ENCODE data around the gene LEFTY2. TPM values are rescaled to one million over a fixed set of nuclear protein-coding genes. Genes with fewer than 3 reads are reported as not detected.

Gene LEFTY2
- polyA plus RNA-seq, 2 of the 4 experiments (the other 2 are of a cell fraction), result not detected

- ChIA-PET POLR2A (interaction anchor here (1.5 kb wide), 1 partner anchor 27 kb away, joined by 5 read pairs; the partner anchor contains the start of gene PYCR2), CTCF (interaction anchor here (0.6 to 4.1 kb wide), 4 partner anchors 11 to 475 kb away, joined by 3 to 26 read pairs (median 3); no protein-coding TSS in a partner anchor)
- Histone ChIP-seq H3K27ac (no peak overlapping the region), H3K4me3 (no peak overlapping the region), H3K4me2 (no peak overlapping the region), H3K4me1 (no peaks in the 10 kb centered on the region), H3K9me3 (no peaks in the 10 kb centered on the region)
- no peak for DNase-seq (ENCODE audit: low read depth in 1 of 2, low spot score in 1 of 2)
- FAIRE-seq, result no peak
- TF ChIP-seq CTCF (IDR thresholded peaks at IDR 0.05), result no peak
- TF ChIP-seq RCOR1 (IDR thresholded peaks at IDR 0.05; ENCODE audit: low read depth, low read length), result no peak
- no peak for TF ChIP-seq RFX5 (IDR thresholded peaks at IDR 0.05)
- TF ChIP-seq CEBPB (IDR thresholded peaks at IDR 0.05), result no peak
- ATAC-seq, result peak; percentile 46 to 60; a peak in 2 of 6 replicates
- WGBS (ENCODE audit: missing lambda C conversion rate), result 74% methylated on average over 9 of the region's 9 CpGs
Observed at GRCh38 chr1:225950905-225951497, 10.0 kb upstream of the LEFTY2 start.

- no peak overlapping the region for H3K27ac ChIP-seq
- ATAC-seq (no peak), FAIRE-seq (no peak), DNase-seq (ENCODE audit: low read depth in 1 of 2, low spot score in 1 of 2) (no peak)
- ChIA-PET CTCF (interaction anchor here (1.0 to 4.1 kb wide), 4 partner anchors 10 to 474 kb away, joined by 3 to 26 read pairs (median 4); no protein-coding TSS in a partner anchor), POLR2A (interaction anchor here (1.2 kb wide), 1 partner anchor 113 kb away, joined by 4 read pairs; the partner anchor contains the start of gene H3-3A)
- no peaks in the 10 kb centered on the region for H3K9me3 ChIP-seq
- WGBS (ENCODE audit: missing lambda C conversion rate), result 78% methylated on average over 6 of the region's 6 CpGs
- H3K4me3 ChIP-seq, result no peak overlapping the region
- H3K4me2 ChIP-seq, result no peak overlapping the region
- H3K4me1 ChIP-seq, result no peaks in the 10 kb centered on the region
- TF ChIP-seq REST (IDR thresholded peaks at IDR 0.05) (no peak), MAX (IDR thresholded peaks at IDR 0.05) (no peak), SREBF2 (IDR thresholded peaks at IDR 0.05) (no peak), EHF (CRISPR knock-in tag; IDR thresholded peaks at IDR 0.05) (no peak), E2F6 (IDR thresholded peaks at IDR 0.05; ENCODE audit: borderline replicate concordance, low read depth) (no peak), PHF8 (IDR thresholded peaks at IDR 0.05; ENCODE audit: borderline replicate concordance, low read depth) (no peak), FOXS1 (CRISPR knock-in tag; IDR thresholded peaks at IDR 0.05) (no peak), HEYL (CRISPR knock-in tag; IDR thresholded peaks at IDR 0.05) (no peak), NFE2L2 (conservative IDR thresholded peaks at IDR 0.05; ENCODE audit: low read length) (no peak), POLR2AphosphoS2 (conservative IDR thresholded peaks at IDR 0.05; ENCODE audit: low read length) (no peak), RCOR1 (IDR thresholded peaks at IDR 0.05; ENCODE audit: low read depth, low read length) (no peak)
- TF ChIP-seq, protein P1, sequence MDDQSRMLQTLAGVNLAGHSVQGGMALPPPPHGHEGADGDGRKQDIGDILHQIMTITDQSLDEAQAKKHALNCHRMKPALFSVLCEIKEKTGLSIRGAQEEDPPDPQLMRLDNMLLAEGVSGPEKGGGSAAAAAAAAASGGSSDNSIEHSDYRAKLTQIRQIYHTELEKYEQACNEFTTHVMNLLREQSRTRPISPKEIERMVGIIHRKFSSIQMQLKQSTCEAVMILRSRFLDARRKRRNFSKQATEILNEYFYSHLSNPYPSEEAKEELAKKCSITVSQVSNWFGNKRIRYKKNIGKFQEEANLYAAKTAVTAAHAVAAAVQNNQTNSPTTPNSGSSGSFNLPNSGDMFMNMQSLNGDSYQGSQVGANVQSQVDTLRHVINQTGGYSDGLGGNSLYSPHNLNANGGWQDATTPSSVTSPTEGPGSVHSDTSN (IDR thresholded peaks at IDR 0.05), result no peak
- TF ChIP-seq, protein P2, sequence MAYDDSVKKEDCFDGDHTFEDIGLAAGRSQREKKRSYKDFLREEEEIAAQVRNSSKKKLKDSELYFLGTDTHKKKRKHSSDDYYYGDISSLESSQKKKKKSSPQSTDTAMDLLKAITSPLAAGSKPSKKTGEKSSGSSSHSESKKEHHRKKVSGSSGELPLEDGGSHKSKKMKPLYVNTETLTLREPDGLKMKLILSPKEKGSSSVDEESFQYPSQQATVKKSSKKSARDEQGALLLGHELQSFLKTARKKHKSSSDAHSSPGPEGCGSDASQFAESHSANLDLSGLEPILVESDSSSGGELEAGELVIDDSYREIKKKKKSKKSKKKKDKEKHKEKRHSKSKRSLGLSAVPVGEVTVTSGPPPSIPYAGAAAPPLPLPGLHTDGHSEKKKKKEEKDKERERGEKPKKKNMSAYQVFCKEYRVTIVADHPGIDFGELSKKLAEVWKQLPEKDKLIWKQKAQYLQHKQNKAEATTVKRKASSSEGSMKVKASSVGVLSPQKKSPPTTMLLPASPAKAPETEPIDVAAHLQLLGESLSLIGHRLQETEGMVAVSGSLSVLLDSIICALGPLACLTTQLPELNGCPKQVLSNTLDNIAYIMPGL (CRISPR knock-in tag; IDR thresholded peaks at IDR 0.05; ENCODE audit: borderline replicate concordance), result no peak
Observed at GRCh38 chr1:225949041-225949440, 8.0 kb upstream of the LEFTY2 start.

All from A549 (cell line).